ENCODE results near the gene ODAD3.
"Not testable (repeated sequence)": the region's sequence is repeated elsewhere in the genome, so short reads cannot be mapped to it uniquely, and the experiment has no call there.

The ODAD3 gene

DNA sequence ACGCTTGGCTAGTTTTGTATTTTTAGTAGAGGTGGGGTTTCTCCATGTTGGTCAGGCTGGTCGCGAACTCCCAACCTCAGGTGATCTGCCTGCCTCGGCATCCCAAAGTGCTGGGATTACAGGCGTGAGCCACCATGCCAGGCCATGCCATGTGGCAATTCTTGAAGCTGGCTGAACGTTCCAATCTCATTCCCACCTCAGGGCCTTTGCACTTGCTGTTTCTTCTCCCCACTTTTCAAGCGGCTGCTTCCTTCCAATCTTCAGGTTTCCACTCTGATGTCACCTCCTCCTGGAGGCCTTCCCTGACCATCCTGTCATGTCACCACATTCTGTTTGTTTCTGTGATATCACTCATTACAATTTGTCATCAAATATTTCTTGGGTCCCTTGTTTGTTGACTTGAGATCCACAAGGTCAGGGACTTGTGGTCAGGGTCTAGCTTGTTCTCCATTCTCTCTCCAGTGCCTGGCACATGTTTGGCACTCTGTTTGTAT lies 55.0 kb downstream of the ODAD3 start:
- Histone ChIP-seq H3K4me3 (replicated peaks; ENCODE audit: insufficient read depth, low read length) (peak overlapping the region; percentile 64), H3K27ac (replicated peaks) (peak overlapping the region; percentile 78), H3K27me3 (ENCODE audit: insufficient read depth, poor library complexity, severe bottlenecking) (peaks cover 8% of the 10 kb centered on the region)
- no peak for DNase-seq (ENCODE audit: low read depth in 1 of 2, low spot score in 1 of 2)
- TF ChIP-seq POLR2AphosphoS5 (IDR thresholded peaks at IDR 0.05; ENCODE audit: low read depth), result no peak

DNA sequence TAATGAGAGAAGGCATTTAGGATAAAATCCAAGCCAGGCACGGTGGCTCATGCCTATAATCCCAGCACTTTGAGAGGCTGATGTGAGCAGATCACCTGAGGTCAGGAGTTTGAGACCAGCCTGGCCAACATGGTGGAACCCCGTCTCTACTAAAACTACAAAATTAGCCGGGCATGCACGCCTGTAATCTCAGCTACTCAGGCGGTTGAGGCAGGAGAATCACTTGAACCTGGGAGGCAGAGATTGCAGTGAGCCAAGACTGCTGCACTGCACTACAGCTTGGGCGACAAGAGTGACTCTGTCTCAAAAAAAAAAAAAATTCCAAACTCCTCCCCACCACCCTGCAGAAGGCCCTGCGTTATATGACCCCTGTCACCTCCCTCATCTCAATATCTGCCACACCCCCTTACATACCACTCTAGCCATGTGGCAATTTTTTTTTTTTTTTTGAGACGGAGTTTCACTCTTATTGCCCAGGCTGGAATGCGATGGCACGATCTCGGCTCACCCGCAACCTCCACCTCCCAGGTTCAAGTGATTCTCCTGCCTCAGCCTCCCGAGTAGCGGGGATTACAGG lies 55.6 kb downstream of the ODAD3 start:
- H3K27ac ChIP-seq (replicated peaks); DNase-seq (ENCODE audit: low read depth in 1 of 2, low spot score in 1 of 2); H3K27me3 ChIP-seq (ENCODE audit: insufficient read depth, poor library complexity, severe bottlenecking); H3K4me3 ChIP-seq (replicated peaks; ENCODE audit: insufficient read depth, low read length): not testable (repeated sequence)

DNA sequence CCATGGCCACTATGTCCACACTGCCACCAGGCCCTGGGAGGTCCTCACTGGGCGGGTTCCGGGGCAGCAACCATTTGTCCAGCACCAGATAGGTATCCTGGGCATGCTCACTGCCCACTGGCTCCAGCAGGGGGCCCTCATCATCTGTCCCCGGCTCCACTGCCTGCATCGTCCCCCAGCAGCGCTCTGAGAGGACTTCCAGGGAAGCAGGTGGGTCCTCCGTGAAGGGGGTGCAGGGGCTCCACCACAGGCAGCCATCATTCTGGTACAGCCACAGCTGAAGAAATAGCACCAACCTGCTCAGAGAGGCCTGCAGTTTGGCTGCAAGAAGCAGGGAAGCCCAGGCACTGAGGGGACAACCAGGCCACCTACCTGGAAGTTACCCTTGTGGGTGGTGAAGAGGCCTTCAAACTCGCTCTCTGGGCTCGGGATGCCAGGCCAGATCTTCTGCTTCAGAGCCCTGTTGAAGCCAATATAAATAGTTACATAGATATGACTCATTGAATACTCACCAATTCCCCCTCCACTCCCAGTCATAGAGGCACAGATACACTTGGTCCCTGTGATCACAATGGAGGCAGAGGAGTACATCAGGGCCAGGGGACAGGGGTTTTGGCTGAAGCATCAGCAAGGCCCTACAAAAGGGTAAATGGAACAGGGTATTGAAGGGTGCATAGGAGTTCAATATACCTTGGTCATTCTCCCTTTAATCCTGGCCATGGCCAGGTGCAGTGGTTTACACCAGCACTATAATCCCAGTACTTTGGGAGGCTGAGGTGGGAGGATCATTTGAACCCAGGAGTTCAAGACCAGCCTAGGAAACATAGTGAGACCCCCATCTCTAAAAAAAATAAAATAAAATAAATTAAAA lies 56.4 kb downstream of the ODAD3 start:
- DNase-seq (ENCODE audit: low read depth in 1 of 2, low spot score in 1 of 2), result peak in 1 of 2 experiments; percentile 42
- TF ChIP-seq SPI1 (IDR thresholded peaks at IDR 0.05; ENCODE audit: borderline replicate concordance, low read depth), result no peak
- TF ChIP-seq, protein P1, sequence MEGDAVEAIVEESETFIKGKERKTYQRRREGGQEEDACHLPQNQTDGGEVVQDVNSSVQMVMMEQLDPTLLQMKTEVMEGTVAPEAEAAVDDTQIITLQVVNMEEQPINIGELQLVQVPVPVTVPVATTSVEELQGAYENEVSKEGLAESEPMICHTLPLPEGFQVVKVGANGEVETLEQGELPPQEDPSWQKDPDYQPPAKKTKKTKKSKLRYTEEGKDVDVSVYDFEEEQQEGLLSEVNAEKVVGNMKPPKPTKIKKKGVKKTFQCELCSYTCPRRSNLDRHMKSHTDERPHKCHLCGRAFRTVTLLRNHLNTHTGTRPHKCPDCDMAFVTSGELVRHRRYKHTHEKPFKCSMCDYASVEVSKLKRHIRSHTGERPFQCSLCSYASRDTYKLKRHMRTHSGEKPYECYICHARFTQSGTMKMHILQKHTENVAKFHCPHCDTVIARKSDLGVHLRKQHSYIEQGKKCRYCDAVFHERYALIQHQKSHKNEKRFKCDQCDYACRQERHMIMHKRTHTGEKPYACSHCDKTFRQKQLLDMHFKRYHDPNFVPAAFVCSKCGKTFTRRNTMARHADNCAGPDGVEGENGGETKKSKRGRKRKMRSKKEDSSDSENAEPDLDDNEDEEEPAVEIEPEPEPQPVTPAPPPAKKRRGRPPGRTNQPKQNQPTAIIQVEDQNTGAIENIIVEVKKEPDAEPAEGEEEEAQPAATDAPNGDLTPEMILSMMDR (IDR thresholded peaks at IDR 0.05; ENCODE audit: insufficient read depth, low read length), result peak; percentile 17
- no peak overlapping the region for H3K27ac ChIP-seq (replicated peaks)
- H3K27me3 ChIP-seq (ENCODE audit: insufficient read depth, poor library complexity, severe bottlenecking), result peaks cover 7% of the 10 kb centered on the region
- H3K4me3 ChIP-seq (replicated peaks; ENCODE audit: insufficient read depth, low read length), result no peak overlapping the region

GRCh38 chr19:11377756-11378155 lies 57.2 kb downstream of the ODAD3 start:
- Histone ChIP-seq H3K4me3 (replicated peaks; ENCODE audit: insufficient read depth, low read length) (no peak overlapping the region), H3K27ac (replicated peaks) (0 out of 2 replicates have a peak overlapping the region, but pooled peaks have one; percentile 95)

More at GRCh38 chr19:11377756-11378155, 57.2 kb downstream of the ODAD3 start:
- DNase-seq (ENCODE audit: low read depth in 1 of 2, low spot score in 1 of 2), result no peak
- no peaks in the 10 kb centered on the region for H3K27me3 ChIP-seq (ENCODE audit: insufficient read depth, poor library complexity, severe bottlenecking)
- TF ChIP-seq SPI1 (IDR thresholded peaks at IDR 0.05; ENCODE audit: borderline replicate concordance, low read depth) (no peak), GABPA (IDR thresholded peaks at IDR 0.05; ENCODE audit: low read depth) (no peak), REST (IDR thresholded peaks at IDR 0.05; ENCODE audit: insufficient replicate concordance, low read depth) (no peak), POLR2AphosphoS5 (IDR thresholded peaks at IDR 0.05; ENCODE audit: low read depth) (no peak)
- TF ChIP-seq, protein P1 (IDR thresholded peaks at IDR 0.05; ENCODE audit: insufficient read depth, low read length), result no peak

Measured in HL-60 (cell line).